SU-DHL-6 (cell line): ENCODE results near the gene IMMT.

Experiments
- EZH2phosphoT487 ChIP-seq: fragments of 200-600 bp; sonication (generic), shearing (Covaris generic); conservative IDR thresholded peaks from 2 replicates; pipeline ENCODE4 v1.6.1; 2018; ENCODE audit warnings: mild to moderate bottlenecking, antibody characterized with exemption, low read length, moderate library complexity, mixed read lengths
- TF ChIP-seq, protein P1 (sequence below): fragments of 200-600 bp; sonication (generic); IDR thresholded peaks from one replicate; pipeline ENCODE4 v1.5.1; 2017; ENCODE audit warnings: antibody characterized with exemption, mild to moderate bottlenecking, low read length, moderate library complexity; ENCODE audit not compliant: insufficient read depth, poor library complexity, severe bottlenecking

DNA sequence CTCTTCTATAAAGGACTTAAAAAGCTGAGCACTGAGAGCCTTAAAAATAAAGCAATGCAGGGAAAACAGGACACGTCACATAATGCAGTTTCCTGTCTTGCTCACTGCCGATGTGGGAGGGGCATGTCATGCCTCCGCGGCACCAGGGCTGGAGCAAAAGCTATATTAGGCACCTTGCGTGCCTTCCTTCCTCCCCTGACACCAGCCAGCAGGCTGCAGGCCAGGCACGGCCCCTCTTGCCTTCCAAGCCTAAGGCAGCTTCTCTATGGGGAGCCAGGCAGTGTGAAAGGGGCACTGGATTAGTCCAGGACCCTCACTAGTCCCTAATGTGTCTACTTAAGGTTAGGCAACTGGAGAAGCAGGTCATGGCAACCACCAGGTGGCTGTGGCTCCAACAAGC, 30.3 kb upstream of the IMMT start:
- TF ChIP-seq, protein P1, sequence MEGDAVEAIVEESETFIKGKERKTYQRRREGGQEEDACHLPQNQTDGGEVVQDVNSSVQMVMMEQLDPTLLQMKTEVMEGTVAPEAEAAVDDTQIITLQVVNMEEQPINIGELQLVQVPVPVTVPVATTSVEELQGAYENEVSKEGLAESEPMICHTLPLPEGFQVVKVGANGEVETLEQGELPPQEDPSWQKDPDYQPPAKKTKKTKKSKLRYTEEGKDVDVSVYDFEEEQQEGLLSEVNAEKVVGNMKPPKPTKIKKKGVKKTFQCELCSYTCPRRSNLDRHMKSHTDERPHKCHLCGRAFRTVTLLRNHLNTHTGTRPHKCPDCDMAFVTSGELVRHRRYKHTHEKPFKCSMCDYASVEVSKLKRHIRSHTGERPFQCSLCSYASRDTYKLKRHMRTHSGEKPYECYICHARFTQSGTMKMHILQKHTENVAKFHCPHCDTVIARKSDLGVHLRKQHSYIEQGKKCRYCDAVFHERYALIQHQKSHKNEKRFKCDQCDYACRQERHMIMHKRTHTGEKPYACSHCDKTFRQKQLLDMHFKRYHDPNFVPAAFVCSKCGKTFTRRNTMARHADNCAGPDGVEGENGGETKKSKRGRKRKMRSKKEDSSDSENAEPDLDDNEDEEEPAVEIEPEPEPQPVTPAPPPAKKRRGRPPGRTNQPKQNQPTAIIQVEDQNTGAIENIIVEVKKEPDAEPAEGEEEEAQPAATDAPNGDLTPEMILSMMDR, result no peak
- TF ChIP-seq EZH2phosphoT487, result no peak
